Measurements from ENCODE around the gene CNPY4. TPM values are rescaled to one million over a fixed set of nuclear protein-coding genes. Genes with fewer than 3 reads are reported as not detected.

The CNPY4 gene
- total RNA-seq, 4 donors from 2014 or later: 7.5 to 15.9 (median 11.5) TPM

DNA sequence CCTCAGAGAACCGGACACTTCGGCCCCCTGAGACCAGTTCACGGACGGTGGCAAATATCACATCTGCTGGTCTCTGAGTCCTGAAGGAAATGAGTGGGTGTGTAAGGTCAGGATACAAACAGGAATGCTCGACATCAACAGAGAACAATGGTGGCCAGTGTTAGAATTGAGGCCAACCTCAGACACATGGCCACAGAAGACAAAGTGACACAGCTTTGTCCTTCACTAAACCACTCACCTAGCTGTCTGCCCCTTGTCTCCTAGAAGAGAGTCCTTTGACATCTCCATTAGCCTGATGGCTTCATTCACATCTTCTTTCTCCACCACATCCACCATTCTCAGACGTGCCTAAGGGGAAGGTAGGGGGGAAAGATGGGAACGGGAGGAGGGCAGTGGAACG lies 26.4 kb upstream of the CNPY4 start:
- WGBS, 2 donors: 17 to 39% methylated on average over 8 of the region's 8 CpGs
- H3K27ac ChIP-seq: peak overlapping the region in 1 of 4 donors; percentile 61

DNA sequence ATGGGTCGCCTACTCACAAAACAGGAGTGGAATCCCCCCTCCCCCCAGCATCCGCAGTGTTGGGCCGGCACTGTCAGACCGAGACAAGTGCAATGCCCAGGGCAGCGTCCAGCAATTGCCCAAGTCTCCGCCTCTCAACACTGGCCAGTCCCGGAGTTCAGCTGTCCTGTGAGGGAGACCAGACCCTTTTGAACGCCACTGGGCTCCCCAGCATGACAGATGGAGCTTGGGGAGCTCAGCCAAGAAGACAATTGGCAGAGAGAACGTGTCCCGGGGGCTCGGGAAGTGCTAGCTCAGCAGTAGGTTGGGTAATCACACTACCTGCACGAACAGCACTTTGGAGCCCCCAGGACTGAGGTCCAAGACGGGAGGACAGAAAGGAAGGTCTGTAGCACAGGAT lies 25.9 kb upstream of the CNPY4 start:
- H3K36me3 ChIP-seq: peaks cover 7 to 85% (median 43%) of the 10 kb centered on the region in 3 donors

More for the DNA sequence above, 26.4 kb upstream of the CNPY4 start:
- Histone ChIP-seq H3K36me3 (peaks cover 7 to 81% (median 38%) of the 10 kb centered on the region in 3 donors), H3K4me3 (no peak overlapping the region), H3K4me1 (peaks cover 0 to 34% (median 8%) of the 10 kb centered on the region in 4 donors), H3K9me3 (no peaks in the 10 kb centered on the region), H3K27me3 (no peaks in the 10 kb centered on the region)
- no peak for TF ChIP-seq POLR2A (IDR thresholded peaks at IDR 0.05)
- TF ChIP-seq EP300 (IDR thresholded peaks at IDR 0.05): no peak
- TF ChIP-seq, protein P1, sequence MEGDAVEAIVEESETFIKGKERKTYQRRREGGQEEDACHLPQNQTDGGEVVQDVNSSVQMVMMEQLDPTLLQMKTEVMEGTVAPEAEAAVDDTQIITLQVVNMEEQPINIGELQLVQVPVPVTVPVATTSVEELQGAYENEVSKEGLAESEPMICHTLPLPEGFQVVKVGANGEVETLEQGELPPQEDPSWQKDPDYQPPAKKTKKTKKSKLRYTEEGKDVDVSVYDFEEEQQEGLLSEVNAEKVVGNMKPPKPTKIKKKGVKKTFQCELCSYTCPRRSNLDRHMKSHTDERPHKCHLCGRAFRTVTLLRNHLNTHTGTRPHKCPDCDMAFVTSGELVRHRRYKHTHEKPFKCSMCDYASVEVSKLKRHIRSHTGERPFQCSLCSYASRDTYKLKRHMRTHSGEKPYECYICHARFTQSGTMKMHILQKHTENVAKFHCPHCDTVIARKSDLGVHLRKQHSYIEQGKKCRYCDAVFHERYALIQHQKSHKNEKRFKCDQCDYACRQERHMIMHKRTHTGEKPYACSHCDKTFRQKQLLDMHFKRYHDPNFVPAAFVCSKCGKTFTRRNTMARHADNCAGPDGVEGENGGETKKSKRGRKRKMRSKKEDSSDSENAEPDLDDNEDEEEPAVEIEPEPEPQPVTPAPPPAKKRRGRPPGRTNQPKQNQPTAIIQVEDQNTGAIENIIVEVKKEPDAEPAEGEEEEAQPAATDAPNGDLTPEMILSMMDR (IDR thresholded peaks at IDR 0.05): no peak
- DNase-seq (ENCODE audit: low spot score in 2 of 2): no peak

DNA sequence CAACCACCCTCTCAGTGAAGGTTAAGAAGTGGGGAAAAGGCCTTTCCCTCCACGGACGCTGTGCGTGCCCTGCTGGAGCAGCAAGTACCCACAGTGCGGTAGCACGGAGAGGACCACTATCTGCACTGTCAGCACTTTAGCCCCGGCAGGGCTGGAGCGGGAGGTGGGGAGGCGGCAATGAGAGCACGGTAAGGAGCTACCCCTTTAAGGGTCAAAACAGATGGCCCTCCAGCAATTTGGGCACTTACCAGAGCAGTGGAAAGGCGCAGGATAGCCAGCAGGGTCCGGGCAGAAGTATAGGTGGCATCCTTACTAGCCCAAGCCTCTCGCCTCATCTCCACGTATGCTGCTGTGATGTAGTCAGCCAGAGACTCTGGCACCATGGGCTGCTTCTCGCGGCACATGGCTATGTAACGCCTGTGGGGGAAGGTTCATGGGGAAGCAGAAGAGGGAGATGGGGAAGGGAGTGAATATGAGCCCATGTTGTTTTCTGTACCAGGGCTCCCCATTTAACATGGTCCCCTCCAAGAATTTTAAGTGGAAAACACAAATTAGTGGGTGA lies 25.4 kb upstream of the CNPY4 start:
- no peak for TF ChIP-seq POLR2A (IDR thresholded peaks at IDR 0.05)
- TF ChIP-seq EP300 (IDR thresholded peaks at IDR 0.05): no peak
- TF ChIP-seq, protein P1 (IDR thresholded peaks at IDR 0.05): no peak
- H3K27me3 ChIP-seq: no peaks in the 10 kb centered on the region
- H3K4me3 ChIP-seq: no peak overlapping the region
- H3K36me3 ChIP-seq: peaks cover 7 to 90% (median 48%) of the 10 kb centered on the region in 3 donors
- DNase-seq (ENCODE audit: low spot score in 2 of 2): no peak
- no peaks in the 10 kb centered on the region for H3K9me3 ChIP-seq
- peaks cover 0 to 39% (median 4%) of the 10 kb centered on the region in 4 donors for H3K4me1 ChIP-seq
- WGBS, 2 donors: 69 to 82% methylated on average over 16 of the region's 16 CpGs
- H3K27ac ChIP-seq: peak overlapping the region in 1 of 4 donors; percentile 61

More for the DNA sequence above, 25.9 kb upstream of the CNPY4 start:
- Histone ChIP-seq H3K4me3 (no peak overlapping the region), H3K9me3 (no peaks in the 10 kb centered on the region), H3K27me3 (no peaks in the 10 kb centered on the region), H3K27ac (peak overlapping the region in 1 of 4 donors; percentile 61), H3K4me1 (peaks cover 0 to 34% (median 3%) of the 10 kb centered on the region in 4 donors)
- DNase-seq (ENCODE audit: low spot score in 2 of 2): no peak
- TF ChIP-seq, protein P1 (IDR thresholded peaks at IDR 0.05): no peak
- no peak for TF ChIP-seq EP300 (IDR thresholded peaks at IDR 0.05)
- no peak for TF ChIP-seq POLR2A (IDR thresholded peaks at IDR 0.05)
- 51 to 52% methylated on average over 11 to 12 of the region's 13 CpGs for WGBS, 2 donors

DNA sequence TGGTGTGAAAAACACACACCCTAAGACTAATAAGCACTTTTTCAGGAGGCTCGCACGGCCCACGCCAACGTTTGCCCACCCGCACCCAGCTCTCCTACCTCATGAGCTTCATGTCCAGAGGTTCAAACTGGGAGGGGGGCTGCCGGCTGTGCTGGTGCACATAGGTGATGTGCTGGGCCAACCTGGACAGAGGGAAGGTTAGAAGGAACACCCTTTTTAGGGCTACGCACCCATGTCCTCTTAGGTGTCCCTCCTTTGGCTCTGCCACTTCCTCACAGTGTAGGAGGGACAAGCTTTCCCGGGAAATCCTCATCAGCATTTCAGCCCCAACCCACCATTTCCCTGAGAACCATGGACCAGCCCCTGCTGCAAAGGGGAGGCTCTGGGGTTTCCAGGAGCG lies 24.1 kb upstream of the CNPY4 start:
- Histone ChIP-seq H3K4me1 (peaks cover 0 to 39% (median 12%) of the 10 kb centered on the region in 4 donors), H3K36me3 (peaks cover 7 to 94% (median 49%) of the 10 kb centered on the region in 3 donors), H3K27me3 (no peaks in the 10 kb centered on the region), H3K27ac (no peak overlapping the region), H3K4me3 (no peak overlapping the region), H3K9me3 (no peaks in the 10 kb centered on the region)
- no peak for TF ChIP-seq EP300 (IDR thresholded peaks at IDR 0.05)
- no peak for TF ChIP-seq POLR2A (IDR thresholded peaks at IDR 0.05)
- TF ChIP-seq, protein P1 (IDR thresholded peaks at IDR 0.05): no peak
- 77 to 85% methylated on average over 9 of the region's 9 CpGs for WGBS, 2 donors
- DNase-seq (ENCODE audit: low spot score in 2 of 2): no peak

DNA sequence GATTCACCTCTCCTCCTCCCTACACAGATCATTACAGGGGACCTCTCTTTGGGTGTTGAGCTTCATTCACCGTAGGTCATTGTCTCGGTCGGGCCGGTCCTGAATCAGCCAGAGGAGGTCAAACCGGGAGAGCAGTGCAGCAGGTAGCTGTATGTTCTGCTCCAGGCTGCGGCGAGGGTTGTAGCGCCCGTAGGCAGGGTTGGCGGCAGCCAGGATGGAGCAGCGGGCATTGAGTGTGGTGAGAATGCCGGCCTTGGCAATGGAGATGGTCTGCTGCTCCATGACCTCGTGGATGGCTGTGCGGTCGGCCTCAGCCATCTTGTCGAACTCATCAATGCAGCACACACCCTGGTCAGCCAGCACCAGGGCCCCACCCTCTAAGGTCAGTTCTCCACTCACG lies 23.7 kb upstream of the CNPY4 start:
- Histone ChIP-seq H3K27ac (no peak overlapping the region), H3K36me3 (peaks cover 7 to 90% (median 49%) of the 10 kb centered on the region in 3 donors), H3K4me3 (no peak overlapping the region), H3K27me3 (no peaks in the 10 kb centered on the region), H3K4me1 (peaks cover 0 to 37% (median 12%) of the 10 kb centered on the region in 4 donors), H3K9me3 (no peaks in the 10 kb centered on the region)
- WGBS, 2 donors: 89 to 93% methylated on average over 17 of the region's 17 CpGs
- TF ChIP-seq EP300 (IDR thresholded peaks at IDR 0.05) (no peak), POLR2A (IDR thresholded peaks at IDR 0.05) (no peak)
- TF ChIP-seq, protein P1 (IDR thresholded peaks at IDR 0.05): no peak
- DNase-seq (ENCODE audit: low spot score in 2 of 2): no peak
